Neural cell (in vitro differentiated cells): ENCODE measurements around the gene ZCCHC17.

Experiments used
- CTCF ChIP-seq: fragments of 450-650 bp; IDR thresholded peaks from 2 replicates; pipeline ENCODE4 v1.5.1; 2014; ENCODE audit warnings: antibody characterized with exemption, mild to moderate bottlenecking, moderate library complexity; ENCODE audit not compliant: poor library complexity, severe bottlenecking
- EP300 ChIP-seq: fragments of 450-650 bp; conservative IDR thresholded peaks from 2 replicates; pipeline ENCODE4 v1.6.1; 2014; ENCODE audit warnings: antibody characterized with exemption, mild to moderate bottlenecking, moderate library complexity; ENCODE audit not compliant: poor library complexity, severe bottlenecking
- EZH2 ChIP-seq: fragments of 200-600, 300-800 bp; shearing (Covaris generic), sonication (generic); IDR thresholded peaks from 2 replicates; pipeline ENCODE4 v1.6.1; 2014; ENCODE audit warnings: antibody characterized with exemption, low read length, borderline replicate concordance, mild to moderate bottlenecking; ENCODE audit not compliant: insufficient read depth, poor library complexity, severe bottlenecking
- POLR2AphosphoS5 ChIP-seq: IDR thresholded peaks from 2 replicates; pipeline ENCODE4 v1.6.1; 2012
- RAD21 ChIP-seq: fragments of 450-650 bp; conservative IDR thresholded peaks from 2 replicates; pipeline ENCODE4 v1.6.1; 2014; ENCODE audit warnings: antibody characterized with exemption, mild to moderate bottlenecking, moderate library complexity
- REST ChIP-seq: IDR thresholded peaks from 2 replicates; pipeline ENCODE4 v1.6.1; 2012; ENCODE audit warnings: borderline replicate concordance
- SMC3 ChIP-seq: fragments of 450-650 bp; conservative IDR thresholded peaks from 2 replicates; pipeline ENCODE4 v1.6.1; 2014; ENCODE audit warnings: antibody characterized with exemption, mild to moderate bottlenecking, moderate library complexity; ENCODE audit not compliant: poor library complexity
- TAF1 ChIP-seq: IDR thresholded peaks from 2 replicates; pipeline ENCODE4 v1.6.1; 2012; ENCODE audit warnings: low read depth

- no peak for TF ChIP-seq CTCF
- TF ChIP-seq TAF1, result no peak
- TF ChIP-seq RAD21, result no peak
- TF ChIP-seq POLR2AphosphoS5, result no peak
- TF ChIP-seq EZH2, result no peak
- no peak for TF ChIP-seq REST
- no peak for TF ChIP-seq SMC3
- no peak for TF ChIP-seq EP300
Observed at GRCh38 chr1:31370565-31370964, 73.7 kb downstream of the ZCCHC17 start.
